ENCODE results near the gene BCL2L1.

DNA sequence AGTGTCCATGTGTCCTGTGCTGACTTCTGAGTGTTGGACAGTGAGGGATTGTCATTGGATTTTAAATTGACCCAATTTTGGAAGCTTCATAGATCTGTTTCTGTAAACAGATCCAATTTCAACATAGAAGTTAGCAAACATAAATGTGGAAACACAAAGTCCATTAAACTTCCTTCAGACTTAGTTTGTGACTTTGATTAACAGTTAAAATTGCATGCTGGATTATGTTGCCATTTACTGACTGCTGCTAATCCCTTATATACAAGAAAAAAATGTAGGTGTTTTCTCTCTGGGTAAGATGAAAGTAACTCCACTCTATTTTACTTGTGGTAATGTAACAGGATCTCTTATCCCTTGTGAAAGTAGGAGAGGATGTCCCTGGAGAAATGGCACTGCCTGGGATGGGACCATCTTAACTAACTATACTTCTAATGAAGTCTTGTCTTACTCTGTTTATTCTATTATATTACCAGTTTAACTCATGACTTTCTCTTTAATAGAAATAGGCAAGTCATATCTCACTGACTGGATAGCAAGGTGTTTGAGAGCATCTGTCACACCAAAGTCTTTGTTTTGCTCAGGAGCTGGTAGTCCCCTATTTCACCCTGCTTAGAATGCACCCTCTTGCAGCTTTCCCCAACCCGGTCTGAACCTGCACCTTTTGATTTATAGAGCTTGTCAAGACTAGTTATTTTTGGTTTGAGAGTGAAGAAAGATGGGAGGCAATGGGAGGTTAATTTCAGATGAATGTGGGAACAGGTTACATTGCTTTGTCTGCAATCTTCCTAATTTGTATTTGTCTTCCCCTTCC is 23.6 kb upstream of the BCL2L1 start:
- TF ChIP-seq CTCF (IDR thresholded peaks at IDR 0.05) (no peak), EZH2 (IDR thresholded peaks at IDR 0.05) (no peak), EZH2phosphoT487 (IDR thresholded peaks at IDR 0.05) (no peak)

All from neural progenitor cell (in vitro differentiated cells).